Activated T-helper 1 cell treated with anti-CD3 and anti-CD28 coated beads, Interleukin-2, amount 50 U/mL, for 16 hours (primary cell): ENCODE measurements around the gene OBSCN.

ENCODE experiments used
- DNase-seq, 2 donors: peaks; one replicate each; pipeline ENCODE4 v3.0.0-alpha.2; 2020; ENCODE audit warnings: low read depth in 1 of 2, low spot score in 1 of 2

The OBSCN gene

DNA sequence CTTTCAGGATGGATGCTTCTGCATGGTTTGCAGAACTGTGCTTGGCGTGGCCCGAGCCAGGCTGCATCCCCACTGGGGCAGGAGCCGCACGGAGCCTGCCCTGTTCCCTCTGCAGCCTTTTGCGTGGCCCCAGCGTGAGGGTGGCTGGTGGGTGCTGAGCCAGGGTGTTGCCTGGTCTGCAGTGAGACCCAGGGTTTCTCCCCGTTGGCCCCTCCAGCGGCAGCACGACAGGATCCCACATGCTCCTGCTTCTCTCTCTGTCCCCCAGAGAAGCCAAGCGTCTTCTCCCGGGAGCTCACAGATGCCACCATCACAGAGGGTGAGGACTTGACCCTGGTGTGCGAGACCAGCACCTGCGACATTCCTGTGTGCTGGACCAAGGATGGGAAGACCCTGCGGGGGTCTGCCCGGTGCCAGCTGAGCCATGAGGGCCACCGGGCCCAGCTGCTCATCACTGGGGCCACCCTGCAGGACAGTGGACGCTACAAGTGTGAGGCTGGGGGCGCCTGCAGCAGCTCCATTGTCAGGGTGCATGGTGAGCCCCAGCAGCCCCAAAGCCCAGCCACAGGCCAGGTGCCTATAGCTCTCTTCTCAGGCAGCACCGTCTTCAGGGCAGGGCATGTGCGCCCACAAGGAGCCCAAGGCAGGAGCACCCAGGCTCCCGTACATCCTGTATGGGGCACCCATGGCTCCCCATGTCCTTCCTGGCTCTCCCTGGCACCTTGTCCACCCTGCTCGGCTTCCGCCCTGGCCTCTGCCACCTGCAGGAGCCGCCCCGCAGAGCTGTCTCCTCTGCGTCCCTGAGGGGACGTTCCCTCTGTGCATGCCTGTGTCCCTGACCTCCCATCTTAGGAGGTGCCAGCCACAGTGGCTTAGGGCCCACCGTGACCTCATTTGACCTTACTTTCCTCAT is 78.9 kb downstream of the OBSCN start:
- no peak for DNase-seq

GRCh38 chr1:228287541-228288425 is 79.9 kb downstream of the OBSCN start:
- DNase-seq = no peak

- no peak for DNase-seq
Measured at GRCh38 chr1:228288536-228289238, 80.8 kb downstream of the OBSCN start.

DNA sequence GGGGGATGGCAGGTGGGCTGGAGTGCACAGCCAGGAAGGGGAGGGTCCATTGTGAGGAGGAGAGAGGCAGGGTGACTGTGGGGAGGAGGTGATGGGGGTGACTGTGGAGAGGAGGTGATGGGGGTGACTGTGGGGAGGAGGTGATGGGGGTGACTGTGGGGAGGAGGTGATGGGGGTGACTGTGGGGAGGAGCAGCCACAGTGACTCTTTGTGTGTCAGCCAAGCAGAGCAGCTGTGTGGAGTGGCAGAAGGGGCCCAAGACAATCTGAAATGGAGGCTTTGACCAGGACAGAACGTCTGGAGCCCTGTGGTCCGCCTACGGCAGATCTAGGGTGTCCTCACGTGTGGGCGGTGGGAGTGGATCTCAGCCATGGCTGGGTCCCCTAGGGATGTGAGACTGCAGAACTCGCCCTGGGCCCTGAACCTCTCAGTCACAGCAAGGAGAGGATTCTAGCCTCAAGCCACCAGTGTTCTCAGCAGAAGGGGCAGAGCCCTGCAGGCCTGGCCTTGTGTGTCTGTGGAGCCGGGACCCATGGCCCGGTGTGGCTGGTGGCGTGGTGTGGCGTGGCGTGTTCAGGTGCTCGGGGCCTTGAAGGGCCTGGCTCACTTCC is 81.5 kb downstream of the OBSCN start:
- DNase-seq = no peak

DNA sequence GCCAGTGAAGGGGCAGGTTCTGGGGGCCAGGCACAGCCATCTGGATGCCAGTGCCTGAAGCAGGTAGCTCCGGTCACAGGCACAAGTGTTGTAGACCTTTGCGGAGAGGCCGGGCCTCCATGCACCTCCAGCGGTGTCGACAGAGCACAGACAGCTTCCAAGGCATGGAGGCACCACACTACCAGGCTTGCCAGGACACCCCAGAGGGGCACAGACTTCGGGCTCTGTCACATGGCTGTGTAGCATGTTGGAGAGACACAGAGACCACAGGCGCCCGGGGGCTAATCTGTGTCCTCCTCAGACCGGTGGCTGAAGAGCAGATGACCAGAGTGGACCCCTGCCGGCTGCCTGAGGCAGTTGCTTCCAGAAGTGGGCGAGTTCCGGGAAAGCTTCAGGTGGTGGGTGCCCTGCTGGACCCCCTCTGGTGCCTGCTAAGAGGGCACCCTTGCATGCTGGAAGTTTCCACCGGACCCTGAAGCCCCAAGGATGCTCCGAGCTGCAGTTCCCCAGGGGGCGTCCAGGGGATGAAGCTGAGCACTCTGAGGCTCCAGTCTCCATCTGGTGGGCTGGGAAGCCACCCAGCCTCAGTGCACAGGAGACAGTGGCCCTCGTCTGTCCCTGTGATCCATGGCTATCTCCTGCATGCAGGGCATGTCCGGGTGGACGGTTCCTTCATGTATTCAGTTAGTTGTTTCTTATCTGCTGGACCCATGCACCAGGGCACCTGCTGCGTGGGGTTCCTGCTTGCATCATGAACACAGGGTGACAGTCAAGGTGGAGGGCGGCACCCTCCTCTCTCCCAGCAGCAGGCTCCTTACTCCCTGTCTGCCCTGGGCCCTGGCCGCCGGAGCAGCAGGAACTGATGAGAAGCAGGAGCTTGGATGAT is 82.4 kb downstream of the OBSCN start:
- DNase-seq = no peak

GRCh38 chr1:228291906-228292608 is 84.2 kb downstream of the OBSCN start:
- DNase-seq = no peak

DNA sequence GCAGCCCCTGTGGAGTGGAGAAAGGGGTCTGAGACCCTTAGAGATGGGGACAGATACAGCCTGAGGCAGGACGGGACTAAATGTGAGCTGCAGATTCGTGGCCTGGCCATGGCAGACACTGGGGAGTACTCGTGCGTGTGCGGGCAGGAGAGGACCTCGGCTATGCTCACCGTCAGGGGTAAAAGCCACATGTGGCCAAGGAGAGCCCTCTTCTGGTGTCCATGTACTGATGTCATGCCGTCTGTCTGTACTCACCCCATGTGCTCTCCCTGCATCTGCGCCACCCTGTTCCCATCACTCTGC is 84.7 kb downstream of the OBSCN start:
- DNase-seq = no peak

DNA sequence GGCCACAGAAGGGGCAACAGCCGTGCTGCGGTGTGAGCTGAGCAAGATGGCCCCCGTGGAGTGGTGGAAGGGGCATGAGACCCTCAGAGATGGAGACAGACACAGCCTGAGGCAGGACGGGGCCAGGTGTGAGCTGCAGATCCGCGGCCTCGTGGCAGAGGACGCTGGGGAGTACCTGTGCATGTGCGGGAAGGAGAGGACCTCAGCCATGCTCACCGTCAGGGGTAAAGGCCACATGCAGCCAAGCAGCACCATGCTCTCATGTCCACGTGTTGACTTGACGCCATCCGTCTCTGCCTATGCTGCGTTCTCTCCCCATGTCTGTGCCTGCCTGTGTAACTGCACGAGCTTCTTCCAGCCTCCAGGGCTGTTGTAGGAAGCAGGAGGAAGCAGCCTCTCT is 85.5 kb downstream of the OBSCN start:
- no peak for DNase-seq

- no peak for DNase-seq
Measured at GRCh38 chr1:228293816-228294500, 86.1 kb downstream of the OBSCN start.

DNA sequence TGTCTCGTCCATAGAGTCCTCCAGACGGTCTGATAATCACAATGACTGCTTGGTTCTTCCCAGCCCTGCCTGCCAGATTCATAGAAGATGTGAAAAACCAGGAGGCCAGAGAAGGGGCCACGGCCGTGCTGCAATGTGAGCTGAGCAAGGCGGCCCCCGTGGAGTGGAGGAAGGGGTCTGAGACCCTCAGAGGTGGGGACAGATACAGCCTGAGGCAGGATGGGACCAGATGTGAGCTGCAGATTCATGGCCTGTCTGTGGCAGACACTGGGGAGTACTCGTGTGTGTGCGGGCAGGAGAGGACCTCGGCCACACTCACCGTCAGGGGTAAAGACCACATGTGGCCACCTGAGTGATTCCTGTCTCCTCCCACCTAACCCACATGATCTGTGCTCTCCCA is 86.9 kb downstream of the OBSCN start:
- DNase-seq = no peak

DNA sequence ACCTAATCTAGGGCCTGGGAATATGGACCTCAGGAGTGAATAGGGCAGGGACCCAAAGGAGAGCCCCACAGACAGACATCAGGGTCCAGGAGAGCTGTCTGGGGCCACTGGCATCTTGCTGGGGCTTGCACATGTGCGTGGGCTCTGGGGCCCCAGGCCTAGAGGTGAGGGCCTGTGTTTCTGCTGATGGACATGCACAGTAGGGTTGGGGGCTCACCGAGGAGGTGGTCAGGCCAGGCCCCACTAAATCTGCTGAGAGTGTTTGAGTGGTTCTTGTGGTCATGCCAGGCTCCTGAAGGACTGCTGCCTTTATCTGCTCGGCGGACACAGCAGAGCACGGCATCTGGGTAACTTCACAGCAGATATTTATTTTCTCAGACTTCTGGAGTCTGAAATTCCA is 87.4 kb downstream of the OBSCN start:
- no peak for DNase-seq

GRCh38 chr1:228295981-228296380 is 88.1 kb downstream of the OBSCN start:
- DNase-seq = no peak

DNA sequence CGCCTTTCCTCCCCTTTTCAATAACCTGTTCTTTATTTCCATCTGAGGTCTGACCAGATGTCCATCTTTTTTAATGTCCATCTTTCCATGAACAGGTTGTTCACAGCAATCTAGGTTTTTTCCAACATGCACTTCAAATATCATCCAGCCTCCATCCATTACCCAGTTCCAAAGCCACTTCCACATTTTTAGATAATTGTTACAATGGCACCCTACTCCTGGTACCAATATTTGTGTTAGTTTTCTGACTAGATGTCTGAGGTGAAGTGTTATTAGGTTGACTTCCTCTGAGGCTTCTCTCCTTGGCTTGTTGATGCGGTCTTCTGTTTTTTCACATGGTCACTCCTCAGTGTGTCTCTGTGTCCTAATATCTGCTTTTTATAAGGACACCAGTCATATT is 89.4 kb downstream of the OBSCN start:
- DNase-seq = no peak

GRCh38 chr1:228297822-228298221 is 90.0 kb downstream of the OBSCN start:
- DNase-seq = no peak

DNA sequence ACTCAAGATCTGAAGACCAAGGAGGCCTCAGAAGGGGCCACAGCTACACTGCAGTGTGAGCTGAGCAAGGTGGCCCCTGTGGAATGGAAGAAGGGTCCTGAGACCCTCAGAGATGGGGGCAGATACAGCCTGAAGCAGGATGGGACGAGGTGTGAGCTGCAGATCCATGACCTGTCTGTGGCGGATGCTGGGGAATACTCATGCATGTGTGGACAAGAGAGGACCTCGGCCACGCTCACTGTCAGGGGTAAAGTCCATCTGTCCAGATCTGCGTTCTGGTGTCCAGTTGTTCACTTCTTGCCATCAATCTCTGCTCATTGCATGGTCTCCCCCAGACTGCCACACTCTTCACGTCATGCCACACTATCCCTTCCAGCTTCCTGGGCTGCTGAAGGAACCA is 90.6 kb downstream of the OBSCN start:
- no peak for DNase-seq

GRCh38 chr1:228299211-228299610 is 91.4 kb downstream of the OBSCN start:
- no peak for DNase-seq

DNA sequence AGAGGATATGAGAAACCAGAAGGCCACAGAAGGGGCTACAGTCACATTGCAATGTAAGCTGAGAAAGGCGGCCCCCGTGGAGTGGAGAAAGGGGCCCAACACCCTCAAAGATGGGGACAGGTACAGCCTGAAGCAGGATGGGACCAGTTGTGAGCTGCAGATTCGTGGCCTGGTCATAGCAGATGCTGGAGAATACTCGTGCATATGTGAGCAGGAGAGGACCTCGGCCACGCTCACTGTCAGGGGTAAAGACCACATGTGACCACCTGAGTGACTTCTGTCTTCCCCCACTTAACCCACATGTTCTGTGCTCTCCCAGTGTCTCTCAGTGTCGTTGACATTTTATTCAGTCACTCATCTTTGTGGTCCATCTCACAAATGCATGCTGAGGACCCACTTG is 92.1 kb downstream of the OBSCN start:
- DNase-seq = no peak

- DNase-seq = no peak
Measured at GRCh38 chr1:228302086-228302485, 94.2 kb downstream of the OBSCN start.

DNA sequence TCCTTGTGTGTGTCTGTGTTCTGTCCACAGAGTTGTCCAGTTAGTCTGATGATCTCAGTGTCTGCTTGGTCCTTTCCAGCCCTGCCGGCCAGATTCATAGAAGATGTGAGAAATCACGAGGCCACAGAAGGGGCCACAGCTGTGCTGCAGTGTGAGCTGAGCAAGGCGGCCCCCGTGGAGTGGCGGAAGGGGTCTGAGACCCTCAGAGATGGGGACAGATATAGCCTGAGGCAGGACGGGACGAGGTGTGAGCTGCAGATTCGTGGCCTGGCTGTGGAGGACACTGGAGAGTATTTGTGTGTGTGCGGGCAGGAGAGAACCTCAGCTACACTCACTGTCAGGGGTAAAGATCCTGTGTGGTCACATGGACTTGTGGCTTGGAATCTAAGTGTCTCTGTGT is 95.8 kb downstream of the OBSCN start:
- no peak for DNase-seq
